Smooth muscle cell (in vitro differentiated cells): ENCODE measurements around the gene SEPTIN8. TPM values are rescaled to one million over a fixed set of nuclear protein-coding genes. Genes with fewer than 3 reads are reported as not detected.

ENCODE experiments used
- DNase-seq: peaks from one replicate; lab custom pipeline; 2025; ENCODE audit not compliant: unreplicated experiment; lab: John Stamatoyannopoulos, UW
- H2AFZ ChIP-seq: fragments of 200-600 bp; sonication (generic); 2 replicates; pipeline ENCODE4 v1.6.0; 2016; ENCODE audit warnings: antibody characterized with exemption, low read depth, mild to moderate bottlenecking
- H3F3A ChIP-seq: fragments of 200-600 bp; sonication (generic); 2 replicates; pipeline ENCODE4 v1.6.0; 2017; ENCODE audit warnings: antibody characterized with exemption, low read depth
- H3K27ac ChIP-seq: fragments of 200-600 bp; sonication (generic); 2 replicates; pipeline ENCODE4 v1.5.1; 2016; ENCODE audit warnings: low read depth, mild to moderate bottlenecking
- H3K27me3 ChIP-seq: fragments of 200-600 bp; sonication (generic); 2 replicates; pipeline ENCODE4 v1.6.1; 2016; ENCODE audit warnings: low read depth, mild to moderate bottlenecking
- H3K36me3 ChIP-seq: fragments of 200-600 bp; sonication (generic); 2 replicates; pipeline ENCODE4 v1.5.1; 2016; ENCODE audit warnings: low read depth
- H3K4me1 ChIP-seq: fragments of 200-600 bp; sonication (generic); 2 replicates; pipeline ENCODE4 v1.5.1; 2016; ENCODE audit warnings: low read depth
- H3K4me2 ChIP-seq: fragments of 200-600 bp; sonication (generic); 2 replicates; pipeline ENCODE4 v1.6.0; 2016; ENCODE audit warnings: mild to moderate bottlenecking
- H3K4me3 ChIP-seq: fragments of 200-600 bp; sonication (generic); 2 replicates; pipeline ENCODE4 v1.5.1; 2016; ENCODE audit warnings: mild to moderate bottlenecking
- H3K79me2 ChIP-seq: fragments of 200-600 bp; sonication (generic); 2 replicates; pipeline ENCODE4 v1.6.0; 2016; ENCODE audit warnings: low read depth, mild to moderate bottlenecking
- H3K9ac ChIP-seq: fragments of 200-600 bp; sonication (generic); 2 replicates; pipeline ENCODE4 v1.6.0; 2016; ENCODE audit warnings: low read depth
- H3K9me3 ChIP-seq: fragments of 200-600 bp; sonication (generic); replicated peaks from 2 replicates; pipeline ENCODE4 v1.5.1; 2016; ENCODE audit warnings: low read depth
- H4K20me1 ChIP-seq: fragments of 200-600 bp; sonication (generic); 2 replicates; pipeline ENCODE4 v1.6.0; 2016; ENCODE audit warnings: low read depth
- CTCF ChIP-seq: fragments of 200-600 bp; sonication (generic); IDR thresholded peaks from 2 replicates; pipeline ENCODE4 v1.5.1; 2017; ENCODE audit warnings: borderline replicate concordance, mild to moderate bottlenecking, antibody characterized with exemption; ENCODE audit not compliant: insufficient read depth, poor library complexity, severe bottlenecking
- WGBS: methylation state at CpG from one replicate; pipeline ENCODE4 v1.1.7; 2016; ENCODE audit warnings: low lambda C conversion rate; 5-methylcytosine and 5-hydroxymethylcytosine counted together
- polyA plus RNA-seq: library from polyadenylated mRNA; unstranded; fragments of >200 nt; fragmentation: Nextera tagmentation; extraction: Ambion mirVana; gene quantifications from 2 replicates; pipeline ENCODE4 v1.2.1, GENCODE V29; 2016
- total RNA-seq: library from RNA; depleted of rRNA; stranded (reverse); fragments of >200 nt; gene quantifications from 2 replicates; pipeline ENCODE4 v1.2.3, GENCODE V29; 2014

The SEPTIN8 gene
- total and polyA plus RNA-seq, 2 experiments from 2014 or later = 26.3 to 68.1 TPM

GRCh38 chr5:132760601-132761317 lies 16.3 kb downstream of the SEPTIN8 start:
- no peak for TF ChIP-seq CTCF
- no peaks in the 10 kb centered on the region for H3K36me3 ChIP-seq
- 98% methylated on average over 21 of the region's 21 CpGs for WGBS

GRCh38 chr5:132760049-132760420 lies 17.0 kb downstream of the SEPTIN8 start:
- Histone ChIP-seq H3K9ac (no peak overlapping the region), H3K4me2 (no peak overlapping the region), H3K4me1 (peaks cover 8% of the 10 kb centered on the region), H3K36me3 (no peaks in the 10 kb centered on the region), H4K20me1 (peaks cover 11% of the 10 kb centered on the region), H2AFZ (no peak overlapping the region), H3K27ac (no peak overlapping the region), H3K27me3 (no peaks in the 10 kb centered on the region), H3K4me3 (no peak overlapping the region), H3K79me2 (no peaks in the 10 kb centered on the region), H3K9me3 (no peaks in the 10 kb centered on the region), H3F3A (no peaks in the 10 kb centered on the region)
- no peak for TF ChIP-seq CTCF
- 96% methylated on average over 12 of the region's 12 CpGs for WGBS
- no peak for DNase-seq

More at GRCh38 chr5:132760601-132761317, 16.3 kb downstream of the SEPTIN8 start:
- no peak overlapping the region for H3K9ac ChIP-seq
- H3K79me2 ChIP-seq = no peaks in the 10 kb centered on the region
- no peak overlapping the region for H3K4me2 ChIP-seq
- no peak overlapping the region for H2AFZ ChIP-seq
- H3K27me3 ChIP-seq = no peaks in the 10 kb centered on the region
- no peak for DNase-seq
- peaks cover under 1% of the 10 kb centered on the region for H3K4me1 ChIP-seq
- H4K20me1 ChIP-seq = peaks cover 13% of the 10 kb centered on the region
- no peaks in the 10 kb centered on the region for H3K9me3 ChIP-seq
- H3F3A ChIP-seq = no peaks in the 10 kb centered on the region
- H3K27ac ChIP-seq = no peak overlapping the region
- H3K4me3 ChIP-seq = no peak overlapping the region

DNA sequence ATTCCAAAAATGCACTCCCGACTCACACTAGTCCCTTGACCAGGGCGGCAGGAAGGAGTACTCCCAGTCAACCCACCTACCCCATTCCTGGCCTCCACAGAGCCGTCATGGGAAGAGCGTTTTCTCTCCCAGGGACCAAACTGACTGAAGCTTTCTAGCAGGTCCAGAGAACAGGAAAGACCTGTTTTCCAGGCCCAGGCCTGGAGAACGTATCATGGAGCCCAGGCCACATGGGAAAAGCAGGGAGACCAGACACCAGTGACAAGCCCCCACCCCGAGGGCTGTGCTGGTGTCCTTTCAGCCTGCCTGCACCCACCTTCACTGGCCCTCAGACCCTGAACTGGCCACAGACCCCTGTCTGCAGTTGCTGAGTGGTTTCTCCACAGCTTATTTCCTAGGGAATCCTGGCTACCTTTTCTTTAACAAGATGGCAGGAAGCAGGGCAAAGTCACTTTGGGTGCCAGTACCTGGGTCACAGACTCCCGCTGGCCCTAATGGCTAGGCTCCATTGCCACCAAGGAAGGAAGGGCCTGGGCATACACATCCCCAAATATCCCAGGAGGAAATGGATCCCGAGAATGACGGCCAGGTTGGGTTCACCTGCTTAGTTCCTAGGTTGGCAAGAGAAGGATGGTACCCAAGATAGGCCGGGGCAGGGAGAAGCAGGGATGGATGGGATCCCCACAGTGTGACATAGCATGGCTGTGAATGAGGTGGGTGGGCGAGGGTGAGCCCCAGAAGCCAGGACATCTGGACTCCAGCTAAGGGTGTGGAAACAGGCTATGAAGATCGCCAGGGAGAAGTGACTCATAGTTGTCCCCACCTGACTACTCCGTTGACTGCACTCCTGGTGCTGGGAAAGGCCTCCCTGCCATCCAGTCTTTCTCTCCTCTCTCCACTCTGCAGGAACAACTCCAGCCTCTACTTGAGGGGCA lies 17.7 kb downstream of the SEPTIN8 start:
- no peak for TF ChIP-seq CTCF
- Histone ChIP-seq H3K9ac (no peak overlapping the region), H3K4me3 (no peak overlapping the region), H3K4me1 (peaks cover 8% of the 10 kb centered on the region), H4K20me1 (peaks cover 11% of the 10 kb centered on the region), H3K4me2 (no peak overlapping the region), H3K27ac (peak overlapping the region; percentile 44), H3F3A (no peaks in the 10 kb centered on the region), H3K27me3 (no peaks in the 10 kb centered on the region), H3K9me3 (no peaks in the 10 kb centered on the region), H3K36me3 (no peaks in the 10 kb centered on the region), H3K79me2 (no peaks in the 10 kb centered on the region), H2AFZ (no peak overlapping the region)
- no peak for DNase-seq
- 77% methylated on average over 13 of the region's 13 CpGs for WGBS
